ENCODE measurements around the gene TGFB1. TPM values are rescaled to one million over a fixed set of nuclear protein-coding genes. Genes with fewer than 3 reads are reported as not detected.
A peak's percentile ranks its signal among the peaks of the same experiment; 100 is the strongest.

TGFB1 gene
- polyA plus RNA-seq, 1 donor from 2014 or later: 49.3 TPM

GRCh38 chr19:41325640-41325946 lies 28.1 kb downstream of the TGFB1 start:
- H3K36me3 Mint-ChIP-seq: peaks cover 2% of the 10 kb centered on the region
- H3K9me3 Mint-ChIP-seq: no peaks in the 10 kb centered on the region
- peaks cover 33 to 48% (median 47%) of the 10 kb centered on the region in 3 donors for H3K4me1 Mint-ChIP-seq
- H3K27me3 Mint-ChIP-seq: peaks cover 3% of the 10 kb centered on the region
- H3K27ac Mint-ChIP-seq: peak overlapping the region; percentile 78 to 99 (median 95)
- H3K4me3 Mint-ChIP-seq: peak overlapping the region in 1 of 4 donors; percentile 59

- H3K27me3 Mint-ChIP-seq: peaks cover 3% of the 10 kb centered on the region
- no peaks in the 10 kb centered on the region for H3K9me3 Mint-ChIP-seq
- peaks cover 2% of the 10 kb centered on the region for H3K36me3 Mint-ChIP-seq
- peak overlapping the region; percentile 89 to 99 (median 95) for H3K27ac Mint-ChIP-seq
- peak overlapping the region in 3 of 4 donors; percentile 59 to 84 (median 76) for H3K4me3 Mint-ChIP-seq
- H3K4me1 Mint-ChIP-seq: peaks cover 33 to 45% (median 44%) of the 10 kb centered on the region in 3 donors
These were observed 28.6 kb downstream of the TGFB1 start for GRCh38 chr19:41324921-41325639.

- H3K4me3 Mint-ChIP-seq: peak overlapping the region in 3 of 4 donors; percentile 29 to 84 (median 59)
- peaks cover 33 to 45% (median 44%) of the 10 kb centered on the region in 3 donors for H3K4me1 Mint-ChIP-seq
- H3K27me3 Mint-ChIP-seq: peaks cover 3% of the 10 kb centered on the region
- H3K27ac Mint-ChIP-seq: peak overlapping the region; percentile 89 to 99 (median 95)
- H3K36me3 Mint-ChIP-seq: peaks cover 2% of the 10 kb centered on the region
- H3K9me3 Mint-ChIP-seq: no peaks in the 10 kb centered on the region
These were observed 29.5 kb downstream of the TGFB1 start for GRCh38 chr19:41324231-41324702.

GRCh38 chr19:41323430-41324125 lies 30.1 kb downstream of the TGFB1 start:
- H3K9me3 Mint-ChIP-seq: no peaks in the 10 kb centered on the region
- H3K4me1 Mint-ChIP-seq: peaks cover 29 to 38% (median 37%) of the 10 kb centered on the region in 3 donors
- peak overlapping the region; percentile 89 to 99 (median 95) for H3K27ac Mint-ChIP-seq
- H3K4me3 Mint-ChIP-seq: no peak overlapping the region
- H3K27me3 Mint-ChIP-seq: peaks cover 3% of the 10 kb centered on the region
- peaks cover 2% of the 10 kb centered on the region for H3K36me3 Mint-ChIP-seq

- Mint-ChIP-seq H3K27me3 (peaks cover 3% of the 10 kb centered on the region), H3K36me3 (peaks cover 2% of the 10 kb centered on the region), H3K4me3 (peak overlapping the region in 1 of 4 donors; percentile 7), H3K4me1 (peaks cover 23 to 35% (median 31%) of the 10 kb centered on the region in 3 donors), H3K9me3 (no peaks in the 10 kb centered on the region), H3K27ac (peak overlapping the region; percentile 63 to 99 (median 71))
These were observed 30.7 kb downstream of the TGFB1 start for GRCh38 chr19:41323023-41323422.

- peaks cover 1% of the 10 kb centered on the region for H3K27me3 Mint-ChIP-seq
These were observed 31.3 kb downstream of the TGFB1 start for GRCh38 chr19:41322451-41322850.

GRCh38 chr19:41321600-41322270 lies 32.0 kb downstream of the TGFB1 start:
- Mint-ChIP-seq H3K4me3 (peak overlapping the region in 1 of 4 donors; percentile 27), H3K9me3 (no peaks in the 10 kb centered on the region), H3K27me3 (no peaks in the 10 kb centered on the region), H3K36me3 (peaks cover 2% of the 10 kb centered on the region), H3K27ac (peak overlapping the region; percentile 63 to 86 (median 84)), H3K4me1 (peaks cover 20 to 28% (median 24%) of the 10 kb centered on the region in 3 donors)

More at GRCh38 chr19:41322451-41322850, 31.3 kb downstream of the TGFB1 start:
- Mint-ChIP-seq H3K27ac (peak overlapping the region; percentile 39 to 99 (median 63)), H3K9me3 (no peaks in the 10 kb centered on the region), H3K4me1 (peaks cover 20 to 32% (median 28%) of the 10 kb centered on the region in 3 donors), H3K36me3 (no peaks in the 10 kb centered on the region), H3K4me3 (peak overlapping the region in 2 of 4 donors; percentile 7 to 14)

GRCh38 chr19:41321204-41321599 lies 32.5 kb downstream of the TGFB1 start:
- Mint-ChIP-seq H3K27ac (peak overlapping the region; percentile 63 to 86 (median 84)), H3K4me3 (peak overlapping the region in 1 of 4 donors; percentile 42)

GRCh38 chr19:41320568-41320967 lies 33.2 kb downstream of the TGFB1 start:
- Mint-ChIP-seq H3K4me1 (peaks cover 19 to 21% (median 20%) of the 10 kb centered on the region in 3 donors), H3K27me3 (no peaks in the 10 kb centered on the region), H3K9me3 (no peaks in the 10 kb centered on the region), H3K4me3 (peak overlapping the region in 1 of 4 donors; percentile 42), H3K27ac (peak overlapping the region; percentile 63 to 90 (median 84)), H3K36me3 (peaks cover 2% of the 10 kb centered on the region)

More at GRCh38 chr19:41321204-41321599, 32.5 kb downstream of the TGFB1 start:
- H3K4me1 Mint-ChIP-seq: peaks cover 18 to 23% (median 20%) of the 10 kb centered on the region in 3 donors
- no peaks in the 10 kb centered on the region for H3K27me3 Mint-ChIP-seq
- H3K36me3 Mint-ChIP-seq: peaks cover 2% of the 10 kb centered on the region
- no peaks in the 10 kb centered on the region for H3K9me3 Mint-ChIP-seq

GRCh38 chr19:41320185-41320518 lies 33.6 kb downstream of the TGFB1 start:
- Mint-ChIP-seq H3K27ac (peak overlapping the region in 2 of 3 donors; percentile 63 to 90), H3K27me3 (no peaks in the 10 kb centered on the region), H3K4me1 (peaks cover 19% of the 10 kb centered on the region in 3 donors), H3K4me3 (peak overlapping the region in 1 of 4 donors; percentile 12), H3K36me3 (peaks cover 2% of the 10 kb centered on the region), H3K9me3 (no peaks in the 10 kb centered on the region)

GRCh38 chr19:41319500-41320184 lies 34.1 kb downstream of the TGFB1 start:
- no peaks in the 10 kb centered on the region for H3K27me3 Mint-ChIP-seq
- H3K36me3 Mint-ChIP-seq: peaks cover 2% of the 10 kb centered on the region
- H3K9me3 Mint-ChIP-seq: no peaks in the 10 kb centered on the region
- H3K4me1 Mint-ChIP-seq: peaks cover 16 to 17% (median 16%) of the 10 kb centered on the region in 3 donors
- peak overlapping the region in 2 of 3 donors; percentile 63 to 90 for H3K27ac Mint-ChIP-seq
- H3K4me3 Mint-ChIP-seq: peak overlapping the region in 1 of 4 donors; percentile 41

- H3K4me3 Mint-ChIP-seq: peak overlapping the region in 1 of 4 donors; percentile 6
- H3K36me3 Mint-ChIP-seq: peaks cover 2% of the 10 kb centered on the region
- H3K27me3 Mint-ChIP-seq: no peaks in the 10 kb centered on the region
- peak overlapping the region; percentile 63 to 90 (median 86) for H3K27ac Mint-ChIP-seq
- H3K4me1 Mint-ChIP-seq: peaks cover 9 to 10% (median 10%) of the 10 kb centered on the region in 3 donors
- no peaks in the 10 kb centered on the region for H3K9me3 Mint-ChIP-seq
These were observed 34.8 kb downstream of the TGFB1 start for GRCh38 chr19:41318696-41319499.

- H3K27ac Mint-ChIP-seq: peak overlapping the region in 2 of 3 donors; percentile 27 to 88
- H3K27me3 Mint-ChIP-seq: no peaks in the 10 kb centered on the region
- peaks cover 12 to 17% (median 15%) of the 10 kb centered on the region in 3 donors for H3K4me1 Mint-ChIP-seq
- H3K9me3 Mint-ChIP-seq: no peaks in the 10 kb centered on the region
- peak overlapping the region in 2 of 4 donors; percentile 24 to 65 for H3K4me3 Mint-ChIP-seq
- peaks cover 5% of the 10 kb centered on the region for H3K36me3 Mint-ChIP-seq
These were observed 37.3 kb downstream of the TGFB1 start for GRCh38 chr19:41316306-41316920.

All from IgD-negative memory B cell (primary cell).